ENCODE results near the gene PKD2.

DNA sequence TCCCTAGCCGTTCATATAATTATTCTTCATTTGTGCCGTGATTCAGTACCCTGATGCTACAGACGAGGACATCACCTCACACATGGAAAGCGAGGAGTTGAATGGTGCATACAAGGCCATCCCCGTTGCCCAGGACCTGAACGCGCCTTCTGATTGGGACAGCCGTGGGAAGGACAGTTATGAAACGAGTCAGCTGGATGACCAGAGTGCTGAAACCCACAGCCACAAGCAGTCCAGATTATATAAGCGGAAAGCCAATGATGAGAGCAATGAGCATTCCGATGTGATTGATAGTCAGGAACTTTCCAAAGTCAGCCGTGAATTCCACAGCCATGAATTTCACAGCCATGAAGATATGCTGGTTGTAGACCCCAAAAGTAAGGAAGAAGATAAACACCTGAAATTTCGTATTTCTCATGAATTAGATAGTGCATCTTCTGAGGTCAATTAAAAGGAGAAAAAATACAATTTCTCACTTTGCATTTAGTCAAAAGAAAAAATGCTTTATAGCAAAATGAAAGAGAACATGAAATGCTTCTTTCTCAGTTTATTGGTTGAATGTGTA is 24.9 kb upstream of the PKD2 start:
- TF ChIP-seq, protein P1, sequence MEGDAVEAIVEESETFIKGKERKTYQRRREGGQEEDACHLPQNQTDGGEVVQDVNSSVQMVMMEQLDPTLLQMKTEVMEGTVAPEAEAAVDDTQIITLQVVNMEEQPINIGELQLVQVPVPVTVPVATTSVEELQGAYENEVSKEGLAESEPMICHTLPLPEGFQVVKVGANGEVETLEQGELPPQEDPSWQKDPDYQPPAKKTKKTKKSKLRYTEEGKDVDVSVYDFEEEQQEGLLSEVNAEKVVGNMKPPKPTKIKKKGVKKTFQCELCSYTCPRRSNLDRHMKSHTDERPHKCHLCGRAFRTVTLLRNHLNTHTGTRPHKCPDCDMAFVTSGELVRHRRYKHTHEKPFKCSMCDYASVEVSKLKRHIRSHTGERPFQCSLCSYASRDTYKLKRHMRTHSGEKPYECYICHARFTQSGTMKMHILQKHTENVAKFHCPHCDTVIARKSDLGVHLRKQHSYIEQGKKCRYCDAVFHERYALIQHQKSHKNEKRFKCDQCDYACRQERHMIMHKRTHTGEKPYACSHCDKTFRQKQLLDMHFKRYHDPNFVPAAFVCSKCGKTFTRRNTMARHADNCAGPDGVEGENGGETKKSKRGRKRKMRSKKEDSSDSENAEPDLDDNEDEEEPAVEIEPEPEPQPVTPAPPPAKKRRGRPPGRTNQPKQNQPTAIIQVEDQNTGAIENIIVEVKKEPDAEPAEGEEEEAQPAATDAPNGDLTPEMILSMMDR (IDR thresholded peaks at IDR 0.05; ENCODE audit: low read length) = no peak
- no peak for TF ChIP-seq EZH2 (optimal IDR thresholded peaks at IDR 0.05; ENCODE audit: low read depth, low read length)
- no peak for TF ChIP-seq EZH2phosphoT487 (IDR thresholded peaks at IDR 0.05; ENCODE audit: low read length)

Data from MM.1S (cell line).